Measurements from ENCODE around the gene TCP1.
A peak's percentile ranks its signal among the peaks of the same experiment; 100 is the strongest.
"Not testable (repeated sequence)": the region's sequence is repeated elsewhere in the genome, so short reads cannot be mapped to it uniquely, and the experiment has no call there.

The TCP1 gene

GRCh38 chr6:159769470-159769869 is 19.9 kb downstream of the TCP1 start:
- no peak for DNase-seq

GRCh38 chr6:159766906-159767305 is 22.5 kb downstream of the TCP1 start:
- DNase-seq = no peak

DNA sequence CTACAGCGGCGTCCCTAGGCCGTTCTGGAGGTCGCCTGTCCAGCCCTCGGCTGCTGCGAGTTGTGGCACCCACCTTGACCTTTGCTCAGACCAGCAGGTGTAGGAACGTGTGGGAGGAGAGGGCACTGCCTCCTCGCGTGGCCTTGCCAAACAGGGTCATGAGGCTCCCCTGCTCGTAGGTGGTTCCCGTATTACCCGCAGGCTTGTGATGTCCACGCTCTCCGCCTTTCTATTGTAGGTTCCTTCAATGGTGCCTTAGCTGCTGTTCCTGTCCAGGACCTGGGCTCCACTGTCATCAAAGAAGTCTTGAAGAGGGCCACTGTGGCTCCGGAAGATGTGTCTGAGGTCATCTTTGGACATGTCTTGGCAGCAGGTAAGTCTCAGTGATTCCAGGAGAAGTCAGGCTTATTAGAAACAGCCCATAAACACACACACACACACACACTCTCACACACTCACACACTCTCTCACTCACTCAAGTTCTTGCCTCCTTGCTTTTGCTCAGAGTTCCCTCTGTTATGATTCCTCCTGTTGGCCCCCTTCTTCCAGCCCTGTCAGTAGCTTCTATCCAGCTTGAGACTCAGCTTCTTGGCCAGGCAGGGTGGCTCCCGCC is 26.6 kb downstream of the TCP1 start:
- peak; percentile 36 for DNase-seq

DNA sequence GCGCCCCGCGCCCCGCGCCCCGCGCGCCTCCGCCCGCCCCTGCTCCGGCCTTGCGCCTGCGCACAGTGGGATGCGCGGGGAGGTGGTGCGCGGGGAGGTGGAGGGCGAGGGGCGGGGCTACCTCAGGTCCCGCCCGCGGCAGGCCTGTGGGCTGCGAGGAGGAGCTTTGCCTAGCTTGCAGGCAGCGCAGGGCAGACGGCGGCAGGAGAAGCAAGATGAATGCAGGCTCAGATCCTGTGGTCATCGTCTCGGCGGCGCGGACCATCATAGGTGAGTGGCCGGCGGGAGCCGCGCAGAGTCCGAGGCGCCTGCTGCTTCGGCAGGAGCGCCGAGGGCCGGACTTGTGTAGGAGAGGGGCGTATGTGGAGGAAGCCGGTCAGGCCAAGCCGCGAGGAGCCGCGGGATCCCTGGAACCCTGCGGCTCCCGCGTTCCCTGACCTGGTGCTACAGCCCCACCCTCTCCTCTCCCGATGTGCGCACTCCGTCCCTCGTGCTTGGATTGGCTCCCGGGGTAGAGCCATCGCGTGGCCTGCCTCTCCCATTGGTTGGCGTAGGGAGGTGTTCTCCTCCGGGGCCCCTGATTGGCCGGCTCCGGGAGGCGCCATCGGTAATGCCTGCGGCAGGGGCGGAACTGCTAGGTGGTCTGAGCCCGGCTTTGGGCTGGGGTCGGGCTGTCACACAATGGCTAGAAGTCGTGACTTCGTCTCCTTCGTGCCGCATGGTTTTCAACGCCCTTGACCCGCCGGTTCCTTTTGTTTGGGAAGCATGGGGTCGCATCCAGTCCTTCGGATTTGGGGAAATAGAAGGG is 27.3 kb downstream of the TCP1 start, which contains the start of gene ACAT2:
Gene ACAT2, plus strand, starts transcription at position 173 of the 808 bp plus-strand sequence. Its CDS starts 43 bp downstream, at position 216.
- DNase-seq = peak; percentile 92

- DNase-seq = no peak
These were observed 28.1 kb downstream of the TCP1 start for GRCh38 chr6:159761129-159761872.

DNA sequence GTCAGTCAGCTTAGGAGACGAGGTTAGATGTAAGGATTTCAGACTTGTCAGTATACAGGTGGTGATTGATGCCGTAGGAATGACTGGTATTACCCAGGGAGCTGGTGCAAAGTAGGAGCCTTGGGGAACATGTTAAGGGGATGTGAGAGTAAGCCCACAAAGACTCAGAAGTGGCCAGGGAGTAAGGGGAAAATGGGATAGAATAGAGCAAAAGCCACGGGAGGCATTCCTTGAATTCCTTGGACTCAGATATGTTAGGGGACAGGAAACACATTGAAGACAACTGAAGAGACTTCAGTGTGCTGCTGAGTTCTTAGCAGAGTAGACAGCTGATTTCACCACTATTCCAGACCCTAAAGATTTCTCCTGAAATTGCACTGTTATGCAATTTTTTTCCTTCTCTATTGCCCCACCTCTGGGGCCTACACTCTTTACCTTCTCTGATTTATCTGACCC is 28.8 kb downstream of the TCP1 start:
- DNase-seq = no peak

DNA sequence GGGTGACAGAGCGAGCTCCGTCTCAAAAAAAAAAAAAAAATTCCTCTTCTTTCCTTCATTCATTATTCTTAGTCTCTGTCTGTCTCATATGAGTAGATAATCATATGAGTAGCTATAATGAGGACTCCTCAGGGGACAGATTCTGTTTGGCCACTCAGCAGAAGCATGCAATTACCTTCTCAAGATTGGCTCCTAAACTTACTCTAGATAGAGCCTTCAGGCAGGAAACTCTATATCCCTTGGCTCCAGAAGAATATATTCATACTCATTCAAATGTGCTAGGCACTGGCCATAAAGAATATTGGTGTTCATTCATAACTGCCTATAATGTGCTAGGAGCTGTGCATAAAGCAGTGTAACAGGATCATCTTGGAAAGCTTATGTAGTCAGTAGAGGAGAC is 29.8 kb downstream of the TCP1 start:
- no peak for DNase-seq

- DNase-seq = no peak
These were observed 31.1 kb downstream of the TCP1 start for GRCh38 chr6:159758031-159759001.

DNA sequence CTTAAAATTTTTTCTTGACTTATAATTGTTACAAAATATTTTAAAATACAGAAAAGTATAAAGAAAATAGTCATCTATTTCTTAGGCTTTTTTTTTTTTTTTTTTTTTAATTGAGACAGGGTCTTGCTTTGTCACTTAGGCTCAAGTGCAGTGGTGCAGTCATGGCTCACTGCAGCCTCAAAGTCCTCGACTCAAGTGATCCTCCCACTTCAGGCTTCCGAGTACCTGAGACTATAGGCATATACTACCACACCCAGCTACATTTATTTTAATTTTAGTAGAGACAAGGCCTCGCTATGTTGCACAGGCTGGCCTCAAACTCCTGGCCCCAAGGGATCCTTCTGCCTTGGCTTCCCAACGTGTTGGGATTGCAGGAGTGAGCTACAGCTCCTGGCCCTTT is 32.9 kb downstream of the TCP1 start:
- DNase-seq = no peak

DNA sequence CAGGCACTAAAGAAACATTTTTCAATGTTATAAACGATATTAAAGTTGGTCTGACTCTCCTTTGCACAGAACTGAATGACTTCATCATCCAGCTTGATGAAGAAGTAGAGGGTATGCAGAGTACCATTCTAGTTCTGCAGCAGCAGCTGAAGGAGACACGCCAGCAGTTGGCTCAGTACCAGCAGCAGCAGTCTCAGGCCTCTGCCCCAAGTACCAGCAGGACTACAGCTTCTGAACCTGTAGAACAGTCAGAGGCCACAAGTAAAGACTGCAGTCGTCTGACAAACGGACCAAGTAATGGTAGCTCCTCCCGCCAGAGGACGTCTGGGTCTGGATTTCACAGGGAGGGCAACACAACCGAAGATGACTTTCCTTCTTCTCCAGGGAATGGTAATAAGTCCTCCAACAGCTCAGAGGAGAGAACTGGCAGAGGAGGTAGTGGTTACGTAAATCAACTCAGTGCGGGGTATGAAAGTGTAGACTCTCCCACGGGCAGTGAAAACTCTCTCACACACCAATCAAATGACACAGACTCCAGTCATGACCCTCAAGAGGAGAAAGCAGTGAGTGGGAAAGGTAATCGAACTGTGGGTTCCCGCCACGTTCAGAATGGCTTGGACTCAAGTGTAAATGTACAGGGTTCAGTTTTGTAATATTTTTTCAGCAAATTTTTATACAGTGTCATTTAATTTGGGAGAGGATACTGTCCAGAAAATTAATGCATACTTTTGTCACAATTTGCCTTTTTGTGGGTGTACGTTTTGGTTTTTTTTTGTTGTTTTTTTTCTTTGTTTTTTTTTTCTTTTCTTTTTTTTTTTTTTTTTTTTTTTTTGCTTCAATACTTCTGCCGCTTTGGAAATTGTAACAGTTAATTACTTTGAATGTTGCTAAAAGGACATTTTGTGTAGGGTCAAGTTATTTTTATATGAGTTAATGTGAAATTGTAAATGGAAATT is 34.2 kb downstream of the TCP1 start:
- no peak for DNase-seq

- DNase-seq = no peak
These were observed 35.0 kb downstream of the TCP1 start for GRCh38 chr6:159754401-159754800.

GRCh38 chr6:159753081-159753872 is 36.1 kb downstream of the TCP1 start:
- no peak for DNase-seq

DNA sequence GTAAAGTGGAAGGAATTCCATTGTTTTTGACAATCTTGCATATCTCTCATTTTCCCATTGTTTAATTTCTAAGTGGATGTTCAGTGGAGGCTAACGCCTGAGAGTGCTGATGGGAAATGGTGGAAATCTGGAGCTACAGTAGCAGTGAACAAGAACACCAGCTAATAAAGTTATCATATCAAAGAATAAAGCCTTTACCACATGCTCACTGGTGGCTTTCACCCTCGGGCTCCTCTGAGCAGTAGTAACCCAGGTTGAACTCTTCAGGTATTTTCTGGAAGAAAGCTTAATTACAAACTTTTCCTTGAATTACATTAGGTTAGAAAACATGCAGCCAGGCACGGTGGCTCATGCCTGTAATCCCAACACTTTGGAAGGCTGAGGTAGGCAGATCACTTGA is 38.0 kb downstream of the TCP1 start:
- DNase-seq = no peak

DNA sequence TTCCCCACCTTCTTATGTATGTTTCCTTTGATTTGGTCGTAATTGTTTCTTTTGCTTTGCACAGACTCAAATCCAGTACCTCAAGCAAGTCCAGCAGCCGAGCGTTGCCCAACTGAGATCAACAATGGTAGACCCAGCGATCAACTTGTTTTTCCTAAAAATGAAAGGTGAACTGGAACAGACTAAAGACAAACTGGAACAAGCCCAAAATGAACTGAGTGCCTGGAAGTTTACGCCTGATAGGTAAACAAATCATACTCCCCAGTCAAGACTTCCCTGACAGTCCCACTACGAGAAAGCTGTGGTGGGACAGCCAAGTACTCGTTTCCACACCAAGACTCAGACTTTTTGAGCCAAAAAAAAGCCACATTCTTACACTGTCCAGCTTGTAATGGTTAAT is 41.3 kb downstream of the TCP1 start:
- not testable (repeated sequence) for DNase-seq

DNA sequence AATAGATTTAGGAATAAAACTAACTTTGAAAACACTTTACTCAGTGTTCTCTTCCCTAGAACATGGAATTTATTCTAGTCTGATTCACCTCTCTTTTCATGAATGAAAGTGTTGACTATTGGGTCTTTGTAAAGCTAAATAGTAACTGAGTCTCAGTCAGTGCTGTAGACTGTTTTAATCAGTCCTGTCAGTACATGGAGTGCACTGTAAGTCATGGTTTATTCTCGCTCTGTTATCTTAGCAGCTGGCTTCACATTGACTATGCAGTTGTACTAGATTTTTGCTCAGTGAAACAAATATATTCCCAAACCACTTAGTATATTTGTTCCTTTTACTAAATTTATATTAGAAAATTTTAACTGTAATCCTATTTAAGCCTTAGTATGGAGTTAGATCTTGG is 42.6 kb downstream of the TCP1 start:
- DNase-seq = no peak

- DNase-seq = no peak
These were observed 44.3 kb downstream of the TCP1 start for GRCh38 chr6:159745081-159745480.

DNA sequence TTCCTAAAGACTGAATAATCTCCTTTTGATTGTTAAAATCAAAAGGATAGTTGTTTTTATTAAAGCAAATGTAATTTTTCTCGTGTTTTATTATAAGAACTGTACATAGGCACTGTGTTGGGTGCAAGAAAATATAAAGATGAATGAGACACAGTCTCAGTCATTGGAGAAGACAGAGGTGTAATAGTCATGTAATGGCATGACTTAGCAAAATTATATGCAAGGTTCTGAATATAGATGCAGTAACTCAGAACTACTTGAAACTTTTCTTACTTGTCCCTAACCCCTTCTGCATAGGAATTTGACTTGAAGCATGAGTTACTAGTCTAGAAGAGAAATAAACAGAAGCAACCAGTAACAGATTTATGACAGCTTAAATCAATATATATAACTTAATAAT is 47.2 kb downstream of the TCP1 start:
- no peak for DNase-seq

DNA sequence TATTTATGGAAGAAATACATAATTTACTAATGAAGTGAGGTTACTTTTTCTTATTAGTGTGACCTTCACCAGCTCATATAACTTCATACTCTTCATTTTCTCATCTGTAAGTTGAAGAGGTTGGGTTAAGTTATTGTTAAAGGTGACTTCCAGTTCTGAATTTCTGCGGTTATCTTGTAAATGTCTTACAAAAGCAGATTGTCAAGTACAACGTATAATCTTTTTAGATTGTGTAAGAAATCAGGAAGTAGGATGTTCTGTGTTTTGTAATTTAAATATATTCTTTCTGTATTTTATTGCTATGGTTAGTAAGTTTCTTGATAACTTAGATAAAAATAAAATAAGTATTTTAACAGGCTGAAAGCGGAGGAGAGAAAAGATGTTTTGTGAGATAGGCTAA is 50.1 kb downstream of the TCP1 start:
- no peak for DNase-seq

- DNase-seq = no peak
These were observed 52.5 kb downstream of the TCP1 start for GRCh38 chr6:159736908-159737307.

- DNase-seq = not testable (repeated sequence)
These were observed 56.0 kb downstream of the TCP1 start for GRCh38 chr6:159733395-159733794.
